GM19452 (cell line): Measurements from ENCODE around the gene VAMP2.

ENCODE experiments used
- ATAC-seq: cut with Tn5 transposase; IDR thresholded peaks from one replicate; pipeline ENCODE4 v1.9.1; 2021; ENCODE audit not compliant: unreplicated experiment

Gene VAMP2

GRCh38 chr17:8123695-8124349, 38.9 kb downstream of the VAMP2 start, which contains the start of gene HES7:
TSS of gene HES7 (minus strand) at chr17:8124106. CDS start at chr17:8124084, 22 bp downstream.
- ATAC-seq: no peak

- ATAC-seq: no peak
These were observed 39.6 kb downstream of the VAMP2 start for GRCh38 chr17:8122924-8123694.

GRCh38 chr17:8122422-8122923, 40.3 kb downstream of the VAMP2 start:
- no peak for ATAC-seq

GRCh38 chr17:8121681-8122421, 40.9 kb downstream of the VAMP2 start:
- no peak for ATAC-seq

- no peak for ATAC-seq
These were observed 41.4 kb downstream of the VAMP2 start for GRCh38 chr17:8121407-8121680.

GRCh38 chr17:8120520-8121406, 42.0 kb downstream of the VAMP2 start:
- ATAC-seq: no peak

GRCh38 chr17:8119581-8120519, 42.9 kb downstream of the VAMP2 start:
- peak; percentile 20 for ATAC-seq

- ATAC-seq: peak; percentile 42
These were observed 43.8 kb downstream of the VAMP2 start for GRCh38 chr17:8118769-8119580.

- no peak for ATAC-seq
These were observed 44.6 kb downstream of the VAMP2 start, which contains the start of gene ALOXE3 for GRCh38 chr17:8117980-8118768. TSS of gene ALOXE3 (minus strand) at chr17:8118514. CDS start at chr17:8117990, 524 bp downstream.

- ATAC-seq: no peak
These were observed 45.3 kb downstream of the VAMP2 start for GRCh38 chr17:8117367-8117979.

- ATAC-seq: no peak
These were observed 46.0 kb downstream of the VAMP2 start for GRCh38 chr17:8116776-8117175.

GRCh38 chr17:8110907-8111306, 51.8 kb downstream of the VAMP2 start:
- ATAC-seq: no peak

GRCh38 chr17:8110456-8110804, 52.3 kb downstream of the VAMP2 start:
- no peak for ATAC-seq

GRCh38 chr17:8109661-8110455, 52.9 kb downstream of the VAMP2 start:
- ATAC-seq: no peak
